HEK293 (cell line): ENCODE measurements around the gene AP3D1.

Experiments used
- CTCF ChIA-PET: fragments of 350-600 bp; formaldehyde crosslinking; extraction: SDS; loops from one replicate; lab custom pipeline; 2021; ENCODE audit warnings: antibody characterized with exemption; lab: Yijun Ruan, JAX
- POLR2A ChIA-PET: fragments of 300-600 bp; formaldehyde crosslinking; extraction: SDS; loops from one replicate; lab custom pipeline; 2020; ENCODE audit warnings: antibody characterized with exemption, inconsistent platforms; lab: Yijun Ruan, JAX
- H3K27ac ChIP-seq: fragments of 200-500 bp; sonication (Bioruptor generic); 2 replicates; pipeline ENCODE4 v1.5.1; 2014; ENCODE audit warnings: low read depth, low read length, control low read depth, inconsistent platforms; ENCODE audit errors: extremely low read depth
- H3K36me3 ChIP-seq, 2 experiments: fragments of 200-500 bp in 1 of 2; sonication (Bioruptor generic) in 1 of 2; 1 replicate in 1 of 2; 2 replicates in 1 of 2; pipeline ENCODE4 v1.5.1; 2014 to 2017; ENCODE audit warnings: inconsistent platforms in 2 of 2, low read length in 2 of 2; ENCODE audit not compliant: control insufficient read depth in 2 of 2, insufficient read depth in 1 of 2
- H3K4me1 ChIP-seq: fragments of 200-500 bp; sonication (Bioruptor generic); 2 replicates; pipeline ENCODE4 v1.5.1; 2014; ENCODE audit warnings: mild to moderate bottlenecking, low read length, inconsistent platforms; ENCODE audit not compliant: control insufficient read depth, insufficient read depth
- H3K4me3 ChIP-seq: 2 replicates; pipeline ENCODE4 v1.5.1; 2011; ENCODE audit warnings: low read depth, mild to moderate bottlenecking, control low read depth, low read length, moderate library complexity
- H3K9me3 ChIP-seq: fragments of 200-500 bp; sonication (Bioruptor generic); 2 replicates; pipeline ENCODE4 v1.5.1; 2014; ENCODE audit warnings: low read depth, low read length, inconsistent platforms; ENCODE audit not compliant: control insufficient read depth, insufficient read depth
- CTCF ChIP-seq: fragments of 450-650 bp; formaldehyde crosslinking; IDR thresholded peaks from 2 replicates; pipeline ENCODE4 v1.5.1; 2016; ENCODE audit warnings: missing biosample characterization, missing genetic modification characterization
- GLI4 ChIP-seq: fragments of 450-650 bp; formaldehyde crosslinking; IDR thresholded peaks from 2 replicates; pipeline ENCODE4 v1.5.1; 2016; ENCODE audit warnings: missing biosample characterization, missing genetic modification characterization
- GLIS1 ChIP-seq: fragments of 450-650 bp; formaldehyde crosslinking; IDR thresholded peaks from 2 replicates; pipeline ENCODE4 v1.5.1; 2016; ENCODE audit warnings: missing biosample characterization, missing genetic modification characterization
- HIC1 ChIP-seq: fragments of 450-650 bp; formaldehyde crosslinking; IDR thresholded peaks from 2 replicates; pipeline ENCODE4 v1.5.1; 2016; ENCODE audit warnings: missing biosample characterization, missing genetic modification characterization
- KLF10 ChIP-seq: fragments of 450-650 bp; IDR thresholded peaks from 2 replicates; pipeline ENCODE4 v1.5.1; 2018; ENCODE audit warnings: missing biosample characterization, mild to moderate bottlenecking, missing genetic modification characterization
- KLF17 ChIP-seq: fragments of 450-650 bp; formaldehyde crosslinking; IDR thresholded peaks from 2 replicates; pipeline ENCODE4 v1.5.1; 2016; ENCODE audit warnings: missing biosample characterization, missing genetic modification characterization
- KLF8 ChIP-seq: fragments of 450-650 bp; formaldehyde crosslinking; IDR thresholded peaks from 2 replicates; pipeline ENCODE4 v1.5.1; 2016; ENCODE audit warnings: missing biosample characterization, missing genetic modification characterization
- PATZ1 ChIP-seq: fragments of 450-650 bp; formaldehyde crosslinking; IDR thresholded peaks from 2 replicates; pipeline ENCODE4 v1.5.1; 2016; ENCODE audit warnings: missing biosample characterization, missing genetic modification characterization
- PRDM10 ChIP-seq: fragments of 450-650 bp; formaldehyde crosslinking; IDR thresholded peaks from 2 replicates; pipeline ENCODE4 v1.5.1; 2016; ENCODE audit warnings: missing biosample characterization, missing genetic modification characterization
- SCRT2 ChIP-seq: fragments of 450-650 bp; formaldehyde crosslinking; IDR thresholded peaks from 2 replicates; pipeline ENCODE4 v1.5.1; 2016; ENCODE audit warnings: missing biosample characterization, missing genetic modification characterization
- SP2 ChIP-seq: fragments of 450-650 bp; formaldehyde crosslinking; IDR thresholded peaks from 2 replicates; pipeline ENCODE4 v1.5.1; 2016; ENCODE audit warnings: missing biosample characterization, missing genetic modification characterization
- SP3 ChIP-seq: fragments of 450-650 bp; formaldehyde crosslinking; IDR thresholded peaks from 2 replicates; pipeline ENCODE4 v1.5.1; 2016; ENCODE audit warnings: missing biosample characterization, missing genetic modification characterization
- ZBTB17 ChIP-seq: fragments of 450-650 bp; formaldehyde crosslinking; IDR thresholded peaks from 2 replicates; pipeline ENCODE4 v1.5.1; 2016; ENCODE audit warnings: missing biosample characterization, missing genetic modification characterization
- ZBTB26 ChIP-seq: fragments of 450-650 bp; formaldehyde crosslinking; optimal IDR thresholded peaks from 2 replicates; pipeline ENCODE3; 2016; ENCODE audit warnings: missing biosample characterization, mild to moderate bottlenecking, missing genetic modification characterization
- ZNF10 ChIP-seq: fragments of 450-650 bp; formaldehyde crosslinking; IDR thresholded peaks from 2 replicates; pipeline ENCODE4 v1.5.1; 2017; ENCODE audit warnings: missing biosample characterization, missing genetic modification characterization
- ZNF223 ChIP-seq: fragments of 450-650 bp; formaldehyde crosslinking; IDR thresholded peaks from 2 replicates; pipeline ENCODE4 v1.5.1; 2016; ENCODE audit warnings: missing biosample characterization, missing genetic modification characterization
- ZNF335 ChIP-seq: fragments of 450-650 bp; formaldehyde crosslinking; conservative IDR thresholded peaks from 2 replicates; pipeline ENCODE4 v1.5.1; 2016; ENCODE audit warnings: missing biosample characterization, missing genetic modification characterization
- ZNF501 ChIP-seq: fragments of 450-650 bp; formaldehyde crosslinking; IDR thresholded peaks from 2 replicates; pipeline ENCODE4 v1.5.1; 2016; ENCODE audit warnings: missing biosample characterization, missing genetic modification characterization
- ZNF600 ChIP-seq: fragments of 450-650 bp; formaldehyde crosslinking; IDR thresholded peaks from 2 replicates; pipeline ENCODE4 v1.5.1; 2016; ENCODE audit warnings: missing biosample characterization, missing genetic modification characterization
- ZNF660 ChIP-seq: fragments of 450-650 bp; IDR thresholded peaks from 2 replicates; pipeline ENCODE4 v1.5.1; 2018; ENCODE audit warnings: missing biosample characterization, mild to moderate bottlenecking, missing genetic modification characterization
- ZNF664 ChIP-seq: fragments of 450-650 bp; formaldehyde crosslinking; IDR thresholded peaks from 2 replicates; pipeline ENCODE4 v1.5.1; 2016; ENCODE audit warnings: missing biosample characterization, missing genetic modification characterization
- ZNF692 ChIP-seq: fragments of 450-650 bp; formaldehyde crosslinking; IDR thresholded peaks from 2 replicates; pipeline ENCODE4 v1.5.1; 2016; ENCODE audit warnings: missing biosample characterization, missing genetic modification characterization
- ZNF843 ChIP-seq: fragments of 450-650 bp; formaldehyde crosslinking; IDR thresholded peaks from 2 replicates; pipeline ENCODE4 v1.5.1; 2016; ENCODE audit warnings: missing biosample characterization, missing genetic modification characterization

AP3D1 gene

GRCh38 chr19:2096480-2097202 is 54.7 kb downstream of the AP3D1 start, which contains the start of gene IZUMO4:
Gene IZUMO4, plus strand, starts transcription at chr19:2096915. Its CDS starts 31 bp downstream, at chr19:2096946.
- Histone ChIP-seq H3K27ac (peak within 1 kb of the TSS; percentile 75), H3K4me3 (peak within 1 kb of the TSS; percentile 65), H3K4me1 (peaks cover 7% of the 10 kb centered on the region; the same call in 1 of the 2 replicates), H3K9me3 (no peaks in the 10 kb centered on the region), H3K36me3 (peaks cover 4 to 40% of the 10 kb centered on the region in 2 experiments; a peak in 2 of 3 replicates)
- CTCF ChIA-PET, result interaction anchor here (0.8 to 1.0 kb wide), 3 partner anchors 24 to 166 kb away, joined by 3 read pairs; no protein-coding TSS in a partner anchor
- POLR2A ChIA-PET, result interaction anchor here (0.9 kb wide), 1 partner anchor 9 kb away, joined by 9 read pairs; no protein-coding TSS in a partner anchor
- TF ChIP-seq ZNF335, result peak; percentile 64
- 0 out of 2 replicates have a peak, but pooled peaks have one; percentile 16 for TF ChIP-seq ZNF501
- no peak for TF ChIP-seq SCRT2 (tag by site-specific recombination)
- TF ChIP-seq ZNF692, result 0 out of 2 replicates have a peak, but pooled peaks have one; percentile 9
- TF ChIP-seq ZNF223 (tag by site-specific recombination), result peak; percentile 100
- 0 out of 2 replicates have a peak, but pooled peaks have one; percentile 28 for TF ChIP-seq ZNF10
- TF ChIP-seq SP2 (tag by site-specific recombination), result peak; percentile 80
- peak; percentile 90 for TF ChIP-seq CTCF (tag by site-specific recombination)
- TF ChIP-seq GLI4, result no peak
- 0 out of 2 replicates have a peak, but pooled peaks have one; percentile 36 for TF ChIP-seq KLF17
- TF ChIP-seq ZNF660, result 0 out of 2 replicates have a peak, but pooled peaks have one; percentile 15
- no peak for TF ChIP-seq ZNF843 (tag by site-specific recombination)
- TF ChIP-seq PATZ1 (tag by site-specific recombination), result peak; percentile 9; the same call in 1 of the 2 replicates
- TF ChIP-seq PRDM10 (tag by site-specific recombination), result peak; percentile 22; the same call in 1 of the 2 replicates
- peak; percentile 64 for TF ChIP-seq ZBTB26 (tag by site-specific recombination)
- TF ChIP-seq HIC1, result peak; percentile 95
- TF ChIP-seq ZBTB17 (tag by site-specific recombination), result no peak
- TF ChIP-seq ZNF664 (tag by site-specific recombination), result no peak
- peak; percentile 85 for TF ChIP-seq ZNF600 (tag by site-specific recombination)
- peak; percentile 98 for TF ChIP-seq KLF10 (tag by site-specific recombination)
- TF ChIP-seq SP3 (tag by site-specific recombination), result peak; percentile 86
- TF ChIP-seq GLIS1 (tag by site-specific recombination), result peak; percentile 32; the same call in 1 of the 2 replicates
- TF ChIP-seq KLF8 (tag by site-specific recombination), result peak; percentile 16; the same call in 1 of the 2 replicates
